Measurements from ENCODE around the gene CMSS1.

CMSS1 gene

GRCh38 chr3:100185847-100186246 lies 368.2 kb downstream of the CMSS1 start:
- DNase-seq (ENCODE audit: low read depth in 1 of 2, low spot score in 1 of 2), result no peak
- Histone ChIP-seq H3K27me3 (ENCODE audit: insufficient read depth, poor library complexity, severe bottlenecking) (no peaks in the 10 kb centered on the region), H3K4me3 (replicated peaks; ENCODE audit: insufficient read depth, low read length) (no peak overlapping the region), H3K27ac (replicated peaks) (no peak overlapping the region)
- TF ChIP-seq, protein P1, sequence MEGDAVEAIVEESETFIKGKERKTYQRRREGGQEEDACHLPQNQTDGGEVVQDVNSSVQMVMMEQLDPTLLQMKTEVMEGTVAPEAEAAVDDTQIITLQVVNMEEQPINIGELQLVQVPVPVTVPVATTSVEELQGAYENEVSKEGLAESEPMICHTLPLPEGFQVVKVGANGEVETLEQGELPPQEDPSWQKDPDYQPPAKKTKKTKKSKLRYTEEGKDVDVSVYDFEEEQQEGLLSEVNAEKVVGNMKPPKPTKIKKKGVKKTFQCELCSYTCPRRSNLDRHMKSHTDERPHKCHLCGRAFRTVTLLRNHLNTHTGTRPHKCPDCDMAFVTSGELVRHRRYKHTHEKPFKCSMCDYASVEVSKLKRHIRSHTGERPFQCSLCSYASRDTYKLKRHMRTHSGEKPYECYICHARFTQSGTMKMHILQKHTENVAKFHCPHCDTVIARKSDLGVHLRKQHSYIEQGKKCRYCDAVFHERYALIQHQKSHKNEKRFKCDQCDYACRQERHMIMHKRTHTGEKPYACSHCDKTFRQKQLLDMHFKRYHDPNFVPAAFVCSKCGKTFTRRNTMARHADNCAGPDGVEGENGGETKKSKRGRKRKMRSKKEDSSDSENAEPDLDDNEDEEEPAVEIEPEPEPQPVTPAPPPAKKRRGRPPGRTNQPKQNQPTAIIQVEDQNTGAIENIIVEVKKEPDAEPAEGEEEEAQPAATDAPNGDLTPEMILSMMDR (IDR thresholded peaks at IDR 0.05; ENCODE audit: insufficient read depth, low read length), result no peak
- no peak for TF ChIP-seq GABPA (IDR thresholded peaks at IDR 0.05; ENCODE audit: low read depth)

GRCh38 chr3:100189444-100189964 lies 371.8 kb downstream of the CMSS1 start:
- TF ChIP-seq, protein P1 (IDR thresholded peaks at IDR 0.05; ENCODE audit: insufficient read depth, low read length), result no peak
- TF ChIP-seq, protein P2, sequence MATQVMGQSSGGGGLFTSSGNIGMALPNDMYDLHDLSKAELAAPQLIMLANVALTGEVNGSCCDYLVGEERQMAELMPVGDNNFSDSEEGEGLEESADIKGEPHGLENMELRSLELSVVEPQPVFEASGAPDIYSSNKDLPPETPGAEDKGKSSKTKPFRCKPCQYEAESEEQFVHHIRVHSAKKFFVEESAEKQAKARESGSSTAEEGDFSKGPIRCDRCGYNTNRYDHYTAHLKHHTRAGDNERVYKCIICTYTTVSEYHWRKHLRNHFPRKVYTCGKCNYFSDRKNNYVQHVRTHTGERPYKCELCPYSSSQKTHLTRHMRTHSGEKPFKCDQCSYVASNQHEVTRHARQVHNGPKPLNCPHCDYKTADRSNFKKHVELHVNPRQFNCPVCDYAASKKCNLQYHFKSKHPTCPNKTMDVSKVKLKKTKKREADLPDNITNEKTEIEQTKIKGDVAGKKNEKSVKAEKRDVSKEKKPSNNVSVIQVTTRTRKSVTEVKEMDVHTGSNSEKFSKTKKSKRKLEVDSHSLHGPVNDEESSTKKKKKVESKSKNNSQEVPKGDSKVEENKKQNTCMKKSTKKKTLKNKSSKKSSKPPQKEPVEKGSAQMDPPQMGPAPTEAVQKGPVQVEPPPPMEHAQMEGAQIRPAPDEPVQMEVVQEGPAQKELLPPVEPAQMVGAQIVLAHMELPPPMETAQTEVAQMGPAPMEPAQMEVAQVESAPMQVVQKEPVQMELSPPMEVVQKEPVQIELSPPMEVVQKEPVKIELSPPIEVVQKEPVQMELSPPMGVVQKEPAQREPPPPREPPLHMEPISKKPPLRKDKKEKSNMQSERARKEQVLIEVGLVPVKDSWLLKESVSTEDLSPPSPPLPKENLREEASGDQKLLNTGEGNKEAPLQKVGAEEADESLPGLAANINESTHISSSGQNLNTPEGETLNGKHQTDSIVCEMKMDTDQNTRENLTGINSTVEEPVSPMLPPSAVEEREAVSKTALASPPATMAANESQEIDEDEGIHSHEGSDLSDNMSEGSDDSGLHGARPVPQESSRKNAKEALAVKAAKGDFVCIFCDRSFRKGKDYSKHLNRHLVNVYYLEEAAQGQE (IDR thresholded peaks at IDR 0.05; ENCODE audit: insufficient replicate concordance, low read depth), result no peak
- no peak for TF ChIP-seq POLR2AphosphoS5 (IDR thresholded peaks at IDR 0.05; ENCODE audit: low read depth)
- TF ChIP-seq GABPA (IDR thresholded peaks at IDR 0.05; ENCODE audit: low read depth), result no peak
- no peak for TF ChIP-seq SPI1 (IDR thresholded peaks at IDR 0.05; ENCODE audit: borderline replicate concordance, low read depth)
- Histone ChIP-seq H3K4me3 (replicated peaks; ENCODE audit: insufficient read depth, low read length) (no peak overlapping the region), H3K27ac (replicated peaks) (no peak overlapping the region), H3K27me3 (ENCODE audit: insufficient read depth, poor library complexity, severe bottlenecking) (no peaks in the 10 kb centered on the region)
- no peak for DNase-seq (ENCODE audit: low read depth in 1 of 2, low spot score in 1 of 2)

GRCh38 chr3:100195375-100195774 lies 377.7 kb downstream of the CMSS1 start:
- Histone ChIP-seq H3K4me3 (replicated peaks; ENCODE audit: insufficient read depth, low read length) (no peak overlapping the region), H3K27me3 (ENCODE audit: insufficient read depth, poor library complexity, severe bottlenecking) (no peaks in the 10 kb centered on the region), H3K27ac (replicated peaks) (no peak overlapping the region)
- TF ChIP-seq SPI1 (IDR thresholded peaks at IDR 0.05; ENCODE audit: borderline replicate concordance, low read depth) (no peak), GABPA (IDR thresholded peaks at IDR 0.05; ENCODE audit: low read depth) (no peak), POLR2AphosphoS5 (IDR thresholded peaks at IDR 0.05; ENCODE audit: low read depth) (no peak)
- TF ChIP-seq, protein P2 (IDR thresholded peaks at IDR 0.05; ENCODE audit: insufficient replicate concordance, low read depth), result no peak
- TF ChIP-seq, protein P1 (IDR thresholded peaks at IDR 0.05; ENCODE audit: insufficient read depth, low read length), result no peak
- no peak for DNase-seq (ENCODE audit: low read depth in 1 of 2, low spot score in 1 of 2)

GRCh38 chr3:100197876-100198275 lies 380.2 kb downstream of the CMSS1 start:
- DNase-seq (ENCODE audit: low read depth in 1 of 2, low spot score in 1 of 2), result no peak
- TF ChIP-seq, protein P2 (IDR thresholded peaks at IDR 0.05; ENCODE audit: insufficient replicate concordance, low read depth), result no peak
- TF ChIP-seq, protein P1 (IDR thresholded peaks at IDR 0.05; ENCODE audit: insufficient read depth, low read length), result no peak
- TF ChIP-seq SPI1 (IDR thresholded peaks at IDR 0.05; ENCODE audit: borderline replicate concordance, low read depth), result no peak
- TF ChIP-seq GABPA (IDR thresholded peaks at IDR 0.05; ENCODE audit: low read depth), result no peak
- no peak for TF ChIP-seq POLR2AphosphoS5 (IDR thresholded peaks at IDR 0.05; ENCODE audit: low read depth)
- Histone ChIP-seq H3K27ac (replicated peaks) (no peak overlapping the region), H3K4me3 (replicated peaks; ENCODE audit: insufficient read depth, low read length) (no peak overlapping the region), H3K27me3 (ENCODE audit: insufficient read depth, poor library complexity, severe bottlenecking) (no peaks in the 10 kb centered on the region)
